Aortic smooth muscle cell (primary cell): ENCODE measurements around the gene SMC4. TPM values are rescaled to one million over a fixed set of nuclear protein-coding genes. Genes with fewer than 3 reads are reported as not detected.

Experiments used
- total RNA-seq: library from RNA; depleted of rRNA; stranded (reverse); fragments of >200 nt; gene quantifications from 2 replicates; pipeline ENCODE4 v1.2.3, GENCODE V29; 2014

The SMC4 gene
- 66.8 and 78.9 TPM in 2 replicates for total RNA-seq

DNA sequence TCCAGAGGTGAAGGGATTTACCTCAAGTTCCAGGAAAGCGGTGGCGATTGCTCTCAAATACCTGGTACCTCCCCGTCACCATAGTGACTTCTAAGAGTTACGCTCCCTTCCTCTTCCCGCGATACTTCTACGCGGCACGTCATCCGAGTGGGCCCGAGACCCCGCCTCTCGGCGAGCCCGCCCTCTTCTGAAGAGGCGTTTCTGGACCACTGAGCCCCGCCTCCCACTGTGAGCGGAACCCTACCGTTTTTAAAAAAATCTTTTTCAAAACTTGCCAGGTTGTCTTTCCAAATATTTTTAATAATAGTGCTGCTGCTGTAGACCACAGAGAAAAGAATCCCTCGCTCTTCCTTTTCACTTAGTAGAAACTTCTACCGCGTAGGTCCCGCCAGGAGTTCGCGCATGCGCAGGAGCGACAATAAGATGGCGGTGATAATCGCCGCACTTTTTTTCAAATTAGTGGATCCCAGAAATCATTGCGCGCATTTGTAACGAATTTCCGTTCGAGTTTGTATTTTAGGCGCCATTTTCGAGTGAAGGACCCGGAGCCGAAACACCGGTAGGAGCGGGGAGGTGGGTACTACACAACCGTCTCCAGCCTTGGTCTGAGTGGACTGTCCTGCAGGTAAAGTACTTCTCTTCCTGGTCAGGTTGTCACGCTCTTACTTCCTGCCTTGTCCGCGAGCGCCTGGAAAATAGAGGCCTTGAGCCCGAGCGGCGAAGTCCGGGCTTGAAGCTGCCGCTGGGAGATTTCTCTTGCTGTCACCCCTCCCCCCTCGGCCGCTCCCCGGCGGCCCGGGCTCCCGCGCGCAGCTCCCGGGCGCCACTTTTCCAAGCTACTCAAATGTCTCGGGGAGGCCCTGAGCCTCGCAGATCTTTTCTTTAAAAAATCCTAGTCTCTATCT is at the start of gene SMC4, which contains the start of gene IFT80:
SMC4 (plus strand) TSS at position 526 of the 905 bp plus-strand sequence. CDS start 1,177 bp downstream, outside the sequence.
IFT80 (minus strand) TSS at position 101 of the 905 bp plus-strand sequence. CDS start 14,625 bp downstream, outside the sequence.

DNA sequence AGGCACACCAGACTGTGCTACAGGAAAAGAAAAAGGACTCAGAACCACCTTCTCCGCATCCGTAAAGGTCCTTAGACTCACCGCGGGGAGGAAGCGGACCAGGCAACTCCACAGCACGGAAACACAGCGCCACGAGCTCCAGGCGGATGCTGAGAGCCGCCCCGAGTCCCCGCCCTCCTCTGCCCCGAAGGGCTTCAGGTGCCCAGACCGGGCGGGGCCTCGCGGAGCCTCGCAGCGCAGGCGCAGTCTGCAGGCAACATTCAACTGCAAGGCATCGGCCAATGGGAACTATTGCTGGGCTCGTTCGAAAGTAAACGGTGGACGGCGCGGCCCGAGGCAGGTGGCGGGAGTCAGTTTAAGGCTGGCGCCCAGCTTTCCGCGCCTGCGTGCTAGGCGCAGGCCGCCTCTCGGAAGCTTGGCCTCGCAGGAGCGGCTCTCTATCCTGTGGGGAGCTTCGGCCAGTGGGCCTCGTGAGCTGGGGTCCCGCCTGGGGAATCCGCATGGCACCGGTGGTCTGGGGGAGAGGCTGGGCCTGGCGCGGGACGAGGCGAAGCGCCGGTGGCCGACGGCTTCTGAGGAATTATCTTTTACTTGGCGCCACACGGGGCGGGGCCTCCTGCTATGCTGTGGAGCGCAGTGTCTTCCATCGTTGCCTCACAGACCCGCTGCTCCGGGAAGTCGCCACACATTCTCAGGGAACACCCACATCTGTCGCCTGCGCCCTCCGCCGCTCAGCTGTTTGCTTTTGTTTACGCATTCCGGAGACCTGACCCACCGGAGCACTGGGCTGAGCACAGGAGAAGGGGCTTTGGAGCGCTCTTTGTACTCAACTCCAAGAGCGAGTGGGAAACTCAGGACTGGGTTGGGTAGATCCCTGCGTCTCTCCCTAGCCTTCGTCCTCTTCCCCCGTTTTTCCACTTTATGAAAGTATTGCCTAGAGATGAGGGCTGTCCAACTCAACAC is 50.5 kb downstream of the SMC4 start, which contains the start of gene TRIM59:
TRIM59 (minus strand) TSS at position 151 of the 963 bp plus-strand sequence. CDS start 10,603 bp downstream, outside the sequence.

Other genes starting within 250 kb of the SMC4 start
- 0.25 and 0.26 TPM in 2 replicates for gene C3orf80, start 174.2 kb upstream of the SMC4 start, total RNA-seq
- 54.0 and 54.2 TPM in 2 replicates for gene IFT80, start 425 bp upstream of the SMC4 start, total RNA-seq
- gene TRIM59, start 50.1 kb downstream of the SMC4 start, total RNA-seq: 20.3 and 25.3 TPM in 2 replicates
- 32.4 and 33.7 TPM in 2 replicates for gene KPNA4, start 165.9 kb downstream of the SMC4 start, total RNA-seq